Stimulated activated CD8-positive, alpha-beta memory T cell treated with anti-CD3 and anti-CD28 coated beads, Interleukin-2, amount 100 ng/mL, for 48 hours (primary cell): ENCODE measurements around the gene ABCD3.

Experiments used
- DNase-seq, 2 donors: peaks; one replicate each; pipeline ENCODE4 v3.0.0-alpha.2; 2020; ENCODE audit warnings: low read depth in 2 of 2

Gene ABCD3

DNA sequence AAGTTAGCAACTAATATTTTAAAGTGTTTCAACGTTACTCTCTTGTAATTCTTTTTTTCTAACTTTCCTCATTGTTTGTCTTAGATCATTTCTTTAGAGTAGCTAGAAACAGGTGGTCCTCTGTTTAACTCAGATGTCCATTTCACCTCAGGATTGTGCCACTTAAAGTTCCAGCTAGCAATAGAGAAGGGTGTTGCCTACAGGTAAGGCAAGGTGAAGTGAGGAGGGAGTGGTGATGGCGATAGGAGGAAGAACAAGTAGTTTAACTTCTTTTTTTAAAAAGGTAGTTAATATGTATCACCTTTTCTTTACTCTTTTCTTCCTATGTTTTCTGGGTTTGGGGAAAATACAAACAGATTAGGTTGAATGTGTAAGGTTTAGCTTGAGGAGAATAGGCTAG, 44.4 kb downstream of the ABCD3 start:
- DNase-seq: no peak

DNA sequence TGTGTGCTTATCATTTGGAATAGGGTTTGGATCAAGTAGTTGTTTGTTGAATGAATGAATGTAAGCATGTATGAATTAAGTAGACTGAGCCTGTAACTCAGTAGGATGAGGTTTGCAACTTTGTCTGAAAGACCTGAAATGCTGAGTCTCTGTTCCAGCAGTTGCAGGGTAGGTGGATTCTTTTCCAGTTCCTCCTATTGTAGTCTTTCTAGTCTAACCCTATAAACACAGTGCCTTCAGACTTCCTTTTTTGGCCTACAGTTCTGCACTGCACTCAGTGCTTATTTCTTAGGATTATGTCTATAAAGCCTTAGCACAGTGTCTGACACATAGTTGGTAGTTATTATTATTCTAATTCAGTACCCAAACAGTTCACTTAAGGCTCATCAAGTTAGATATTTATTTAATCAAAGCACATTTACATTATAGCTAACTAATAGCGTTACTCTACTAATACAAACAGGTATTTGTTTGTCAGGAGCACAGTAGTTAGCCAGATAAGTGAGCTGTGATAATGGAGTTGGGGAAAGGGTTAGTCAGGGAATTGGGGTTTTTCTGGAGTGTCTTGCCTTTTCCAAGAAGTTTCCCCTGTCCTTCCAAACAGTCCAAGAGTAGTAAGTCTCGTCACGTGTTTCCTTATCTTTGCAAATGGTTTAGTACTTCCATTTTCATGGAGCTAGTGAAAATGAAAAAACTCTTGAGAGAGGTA, 45.0 kb downstream of the ABCD3 start:
- no peak for DNase-seq

DNA sequence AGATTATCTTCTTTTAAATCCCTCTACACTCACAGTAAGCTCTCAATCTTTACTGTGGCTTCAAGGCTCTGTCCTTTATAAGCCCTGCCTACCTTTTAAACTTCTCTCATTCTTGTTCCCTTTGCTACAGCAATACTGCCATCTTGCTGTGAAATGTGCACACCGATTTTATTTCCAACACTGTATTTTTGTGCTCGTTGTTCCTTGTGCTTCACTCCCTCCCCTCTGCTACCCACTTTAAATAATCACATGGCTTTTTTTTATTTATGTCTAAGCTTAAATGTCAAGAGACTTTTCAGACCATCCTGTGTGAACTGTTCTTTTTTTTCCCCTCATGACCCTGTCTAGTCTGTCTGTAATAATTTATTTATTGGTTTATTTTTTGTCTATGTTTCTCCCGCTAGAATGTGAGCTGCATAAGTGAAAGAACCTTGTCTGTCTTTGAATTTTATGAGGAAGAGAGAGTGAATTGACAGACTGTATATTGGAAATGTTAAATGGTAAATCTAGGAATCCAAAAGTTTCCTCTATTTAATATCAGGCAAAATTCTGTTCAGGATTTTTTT, 45.7 kb downstream of the ABCD3 start:
- no peak for DNase-seq

DNA sequence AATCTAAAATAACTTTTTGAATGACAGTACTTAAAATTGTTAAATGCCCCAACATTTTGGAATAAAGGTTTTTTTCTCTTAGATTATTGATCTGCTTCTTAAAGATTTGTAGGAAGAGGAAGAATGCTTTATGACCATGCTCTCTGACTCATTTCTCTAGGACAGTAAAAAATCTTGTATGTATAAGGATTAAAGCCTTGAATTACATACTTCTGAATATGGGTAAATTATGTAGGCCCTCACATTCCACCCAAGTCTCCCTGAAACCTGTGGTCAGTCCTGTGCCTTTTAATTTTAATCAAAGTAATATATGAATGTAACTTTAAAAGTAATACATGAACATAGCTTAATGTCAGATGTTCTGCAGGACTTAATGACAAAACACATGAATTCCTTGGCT, 50.5 kb downstream of the ABCD3 start:
- no peak for DNase-seq

DNA sequence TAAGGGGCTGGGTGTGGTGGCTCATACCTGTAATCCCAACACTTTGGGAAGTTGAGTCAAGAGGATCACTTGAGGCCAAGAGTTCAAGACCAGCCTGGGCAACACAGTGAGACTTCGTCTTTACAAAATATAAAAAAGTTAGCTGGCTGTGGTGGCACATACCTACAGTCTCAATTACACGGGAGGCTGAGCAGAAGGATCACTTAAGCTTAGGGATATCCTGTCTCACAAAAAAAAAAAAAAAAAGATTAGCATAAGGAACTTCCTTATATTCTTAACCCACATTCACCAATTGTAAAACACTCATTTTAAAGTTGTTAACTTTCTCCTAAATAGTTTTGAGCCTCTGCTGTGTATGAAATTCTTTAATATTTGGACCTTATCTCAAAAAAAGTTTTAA, 53.1 kb downstream of the ABCD3 start:
- DNase-seq: no peak

DNA sequence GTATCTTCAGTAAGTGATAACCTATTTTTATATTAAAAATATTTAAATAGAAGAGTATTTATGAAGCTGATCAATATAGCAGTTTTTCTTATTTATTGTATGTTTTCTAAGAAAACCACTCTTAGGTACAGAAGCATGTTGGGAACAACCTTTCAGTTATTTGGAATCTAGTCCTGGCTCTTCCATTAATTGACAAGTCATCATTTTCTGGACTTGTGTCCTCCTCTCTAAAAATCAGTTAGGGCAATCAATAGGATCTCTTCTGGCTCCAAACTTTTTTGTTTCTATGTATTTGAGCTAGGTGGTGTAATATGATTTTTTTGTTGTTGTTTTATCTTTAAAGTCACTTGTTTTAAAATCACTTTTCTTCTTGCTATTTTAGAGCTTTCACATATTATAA, 57.0 kb downstream of the ABCD3 start:
- no peak for DNase-seq

DNA sequence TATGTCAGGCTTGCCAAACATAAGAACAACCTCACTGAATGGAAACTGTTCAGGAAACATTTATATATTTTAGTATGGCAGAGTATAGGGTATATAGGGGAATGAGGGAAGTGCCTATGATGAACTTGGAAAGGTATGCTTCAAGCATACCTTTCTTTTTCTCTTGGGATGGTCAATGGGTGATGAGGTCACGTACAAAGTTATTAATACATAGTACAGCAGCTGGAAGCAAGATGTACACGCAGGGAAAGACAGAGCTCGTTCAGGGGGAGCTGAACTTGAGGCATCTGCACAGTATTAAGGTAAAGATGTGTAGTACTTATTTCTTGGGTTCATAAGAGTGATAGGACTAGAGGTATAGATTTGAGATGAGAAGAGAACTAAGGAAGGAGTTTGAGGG, 61.5 kb downstream of the ABCD3 start:
- no peak for DNase-seq

DNA sequence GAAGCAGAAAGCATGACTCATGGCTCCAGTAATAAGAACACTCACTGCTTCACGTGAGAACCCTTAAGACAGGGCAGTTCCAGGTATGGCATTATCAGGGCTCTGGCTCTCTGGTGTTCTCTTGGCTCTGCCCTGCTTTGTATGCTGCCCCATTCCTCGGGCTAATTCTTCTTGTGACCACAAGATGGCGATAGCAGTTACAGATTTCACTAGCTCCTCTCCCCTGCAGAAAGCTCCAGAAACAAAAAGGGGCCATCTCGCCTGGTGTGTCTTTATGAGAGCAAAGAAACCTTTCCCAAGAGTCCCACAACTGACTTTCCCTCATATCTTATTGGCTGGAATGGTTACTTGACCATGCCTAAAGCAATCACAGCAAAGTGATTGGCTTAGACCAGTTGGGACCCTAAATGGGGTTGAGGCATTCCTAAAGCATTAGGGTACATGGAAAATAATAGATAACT, 63.3 kb downstream of the ABCD3 start:
- peak in 1 of 2 donors; percentile 1 for DNase-seq

DNA sequence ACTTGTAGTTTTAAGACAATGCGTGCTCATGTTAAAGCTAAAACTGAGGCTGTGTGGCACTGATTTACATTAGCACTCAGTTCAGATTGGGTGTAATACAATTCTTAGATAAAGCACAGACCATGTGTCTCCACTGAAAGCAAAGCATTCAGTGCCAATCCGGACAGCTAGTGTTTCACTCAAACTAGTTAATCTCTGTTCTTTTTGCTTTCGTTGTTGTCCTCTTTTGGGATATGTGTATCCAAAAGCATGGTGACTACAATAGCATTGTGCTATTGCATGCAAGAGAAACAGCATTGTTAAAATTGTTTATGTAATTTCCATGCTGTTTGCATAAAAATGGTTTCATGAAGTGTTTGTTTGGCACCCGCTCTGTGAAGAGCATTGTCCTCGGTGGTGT, 68.8 kb downstream of the ABCD3 start:
- DNase-seq: no peak

DNA sequence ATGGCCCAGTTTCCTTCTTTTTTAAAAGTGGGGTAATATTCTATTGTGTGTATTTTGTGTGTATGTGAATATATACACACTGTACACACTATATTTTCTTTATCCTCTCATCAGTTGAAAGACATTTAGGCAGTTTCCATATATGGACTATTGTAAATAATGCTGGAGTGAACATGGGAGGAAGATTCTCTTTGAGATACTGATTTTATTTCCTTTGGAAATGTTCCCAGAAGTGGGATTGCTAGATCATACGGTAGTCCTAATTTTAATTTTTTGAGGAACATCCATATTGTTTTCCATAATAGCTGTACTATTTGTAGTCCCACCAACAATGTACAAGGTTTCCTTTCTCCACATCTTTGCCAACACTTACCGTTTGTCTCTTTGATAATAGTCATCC, 72.4 kb downstream of the ABCD3 start:
- no peak for DNase-seq

DNA sequence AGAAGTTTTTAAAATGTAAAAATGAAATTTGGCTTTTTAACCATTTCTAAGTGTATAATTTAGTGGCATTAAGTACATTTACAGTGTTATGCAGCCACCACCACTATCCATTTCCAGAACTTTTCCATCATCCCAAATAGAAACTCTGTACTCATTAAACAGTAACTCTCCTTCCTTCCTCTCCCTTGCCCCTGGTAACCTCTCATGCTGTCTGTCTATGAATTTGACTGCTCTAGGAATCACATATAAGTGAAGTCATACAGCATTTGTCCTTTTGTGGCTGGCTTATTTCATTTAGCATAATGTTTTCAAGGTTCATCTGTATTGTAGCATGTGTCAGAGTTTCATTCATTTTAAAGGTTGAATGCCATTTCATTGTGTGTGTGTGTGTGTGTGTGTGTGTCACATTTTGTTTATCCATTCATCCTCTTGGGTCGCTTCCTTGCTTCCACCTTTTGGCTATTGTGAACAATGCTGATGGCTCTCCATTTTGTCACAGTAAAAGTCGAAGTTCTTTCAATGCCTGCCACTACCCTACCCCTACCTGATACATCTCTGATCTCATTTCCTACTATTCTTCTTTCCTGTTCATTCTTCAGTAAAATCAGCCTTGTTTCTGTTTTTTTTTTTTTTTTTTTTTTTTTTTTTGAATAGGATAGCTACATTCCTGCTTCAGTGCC, 78.0 kb downstream of the ABCD3 start:
- no peak for DNase-seq

DNA sequence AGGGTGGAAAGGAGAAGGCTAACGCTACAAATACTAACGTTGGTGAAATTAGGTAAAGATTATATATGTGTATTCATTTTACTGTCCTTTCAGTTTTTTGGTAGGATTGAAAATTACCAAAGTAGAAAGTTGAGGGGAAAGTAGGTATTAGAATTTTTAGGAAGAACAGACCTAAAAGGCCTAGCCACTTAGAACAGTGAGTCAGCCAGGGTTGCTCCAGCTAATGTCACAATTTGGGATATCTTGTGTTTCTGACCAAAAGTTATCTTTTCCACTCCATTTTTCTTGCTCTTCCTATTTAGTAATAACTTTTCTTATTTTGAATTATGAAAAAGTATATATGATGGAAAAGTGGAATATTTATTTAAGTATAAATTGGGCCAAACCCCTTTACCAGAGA, 83.2 kb downstream of the ABCD3 start:
- no peak for DNase-seq

DNA sequence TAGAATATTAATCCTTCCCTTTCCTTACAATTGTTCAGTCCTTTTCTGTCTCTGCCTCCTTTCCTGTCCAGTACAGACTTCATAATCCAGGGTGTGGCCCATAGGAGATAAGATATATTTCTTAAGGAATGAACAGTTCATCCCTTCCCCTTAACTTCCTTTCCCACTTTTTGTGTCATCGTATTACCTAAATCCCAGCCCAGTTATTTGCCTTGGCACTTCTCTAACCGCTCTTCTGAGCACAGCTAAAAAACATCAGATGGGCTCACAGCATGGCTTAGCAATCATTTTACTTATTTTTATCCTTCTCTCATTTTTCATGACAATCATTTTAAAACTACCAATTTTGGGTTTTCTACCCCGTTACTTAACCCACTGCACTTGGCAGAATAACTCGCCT, 83.7 kb downstream of the ABCD3 start:
- DNase-seq: no peak

DNA sequence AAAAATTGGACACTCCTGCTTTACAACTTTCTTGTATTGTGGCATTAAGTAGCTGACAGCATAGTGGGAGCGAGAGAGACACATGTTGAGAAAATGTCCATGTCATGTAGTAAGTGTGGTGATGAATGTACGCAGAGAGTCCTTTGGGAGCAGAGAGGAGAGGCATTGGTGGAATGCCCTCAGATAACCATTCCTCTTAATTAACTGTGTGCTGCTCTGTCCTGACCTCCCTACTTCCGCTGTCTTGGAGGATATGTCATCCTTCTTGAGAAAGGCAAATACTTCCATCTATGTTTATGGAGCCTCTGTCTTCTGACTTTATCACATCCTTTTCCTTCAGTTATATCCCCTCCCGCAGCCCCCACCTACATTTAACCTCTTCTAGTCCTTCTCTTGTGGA, 85.0 kb downstream of the ABCD3 start:
- DNase-seq: no peak

DNA sequence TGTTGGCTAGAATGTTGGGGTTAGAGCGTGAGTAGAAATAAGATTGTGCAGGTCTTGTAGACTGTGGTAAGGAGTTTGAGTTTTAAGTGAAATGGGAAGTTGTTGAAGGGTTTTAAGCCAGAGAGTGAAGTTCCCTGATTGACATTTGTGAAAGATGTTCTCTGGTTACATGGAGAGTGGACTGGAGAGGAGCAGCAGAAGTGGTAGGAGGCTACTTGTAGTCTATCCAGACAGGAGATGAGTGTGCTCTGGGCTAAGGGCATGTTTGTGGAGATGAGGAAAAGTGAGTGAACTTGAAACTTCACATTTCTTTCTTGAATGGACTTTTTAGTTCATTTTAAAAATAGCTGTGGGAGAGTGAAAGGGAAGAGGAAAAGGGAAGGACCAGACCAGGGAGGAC, 86.4 kb downstream of the ABCD3 start:
- DNase-seq: no peak

DNA sequence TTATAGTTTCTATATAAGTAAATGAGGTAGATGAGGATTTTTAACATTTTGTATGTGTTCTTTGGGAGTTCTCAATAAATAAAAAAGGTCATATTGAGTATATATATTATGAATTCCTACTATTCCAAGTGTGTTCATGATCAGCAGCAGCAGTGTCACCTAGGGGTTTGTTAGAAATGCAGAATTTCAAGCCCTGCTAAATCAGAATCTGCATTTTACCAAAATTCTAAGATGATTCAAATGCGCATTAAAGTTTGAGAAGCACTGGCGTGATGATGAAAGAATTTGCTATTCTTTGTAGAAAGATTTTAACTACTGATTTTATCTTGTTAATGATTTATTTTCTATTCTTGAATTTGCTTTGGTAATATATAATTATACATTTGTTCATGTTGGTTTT, 94.6 kb downstream of the ABCD3 start:
- no peak for DNase-seq

DNA sequence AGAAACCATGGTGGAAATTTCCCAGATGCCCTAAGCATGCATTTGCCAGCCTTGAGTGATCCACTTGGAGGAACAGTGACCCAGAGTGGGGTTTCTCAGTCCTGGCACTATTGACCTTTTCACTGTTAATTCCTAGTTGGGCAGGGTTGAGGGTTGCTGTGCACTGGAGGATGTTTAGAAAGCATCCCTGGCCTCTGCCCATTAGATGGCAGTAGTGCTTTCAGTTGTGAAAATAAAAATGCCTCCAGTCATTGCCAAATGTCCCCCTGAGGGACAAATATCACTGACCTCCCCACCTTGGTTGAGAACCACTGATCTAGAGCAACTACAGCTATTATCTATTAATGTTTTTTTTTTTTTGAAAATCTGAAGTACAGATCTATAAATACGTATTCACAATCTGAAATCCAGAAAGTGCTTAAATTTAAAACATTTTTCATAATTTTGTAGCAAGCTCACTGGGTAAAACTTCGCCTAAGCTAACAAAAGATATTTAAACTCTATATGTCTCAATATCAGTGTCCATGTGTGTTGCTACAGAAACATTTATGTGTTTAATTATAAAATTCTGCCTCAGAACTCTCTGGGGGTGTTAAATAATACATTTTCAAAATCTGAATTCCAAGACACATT, 96.0 kb downstream of the ABCD3 start:
- DNase-seq: no peak

DNA sequence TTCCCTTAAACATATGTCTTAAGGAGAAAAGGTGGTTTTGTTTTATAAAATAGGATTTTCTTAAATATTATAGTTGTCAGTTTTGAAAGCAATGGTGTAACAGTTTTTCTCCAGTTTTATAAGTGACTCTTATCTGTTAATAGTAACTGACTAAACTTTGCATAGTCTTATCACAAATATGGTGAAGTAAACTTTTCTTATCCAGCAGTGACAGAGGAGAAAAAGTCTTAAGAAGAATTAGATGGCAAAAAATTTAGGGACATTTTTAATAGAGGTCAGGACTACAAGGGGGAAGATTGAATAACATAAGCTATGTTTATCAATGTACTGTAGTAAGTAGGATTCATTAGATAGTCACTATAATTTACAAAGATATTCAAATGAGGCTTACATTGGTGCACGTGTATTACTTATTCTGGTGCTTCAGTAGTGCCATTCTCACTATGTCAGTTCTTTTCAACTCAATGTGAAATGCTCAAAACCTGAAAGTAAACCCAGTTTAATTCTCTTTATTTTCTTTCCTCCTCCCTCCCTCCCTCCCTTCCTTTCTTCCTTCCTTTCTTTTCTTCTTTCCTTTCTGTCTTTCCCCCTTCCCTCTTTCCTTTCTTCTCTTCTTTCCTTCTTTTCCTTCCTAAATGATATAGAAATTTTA, 97.2 kb downstream of the ABCD3 start:
- DNase-seq: no peak

DNA sequence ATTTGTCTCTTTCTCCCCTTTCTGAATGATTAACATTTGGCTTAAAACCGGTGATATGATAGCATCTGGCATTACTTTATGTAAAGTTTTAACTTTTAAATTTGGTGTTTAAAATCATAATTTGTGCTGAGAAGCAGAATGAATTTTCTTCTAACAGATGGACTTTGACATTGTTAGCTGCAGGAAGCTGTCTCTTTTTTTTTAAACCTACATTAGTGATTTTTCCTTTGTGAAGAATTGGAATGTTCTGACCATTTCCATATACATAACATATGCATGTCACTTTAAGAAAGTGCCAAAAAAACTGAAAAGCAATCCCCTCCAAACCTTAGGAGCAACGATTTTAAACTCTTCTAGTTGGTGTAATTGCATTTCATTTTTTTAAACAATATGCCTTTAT, 101.2 kb downstream of the ABCD3 start:
- DNase-seq: no peak

DNA sequence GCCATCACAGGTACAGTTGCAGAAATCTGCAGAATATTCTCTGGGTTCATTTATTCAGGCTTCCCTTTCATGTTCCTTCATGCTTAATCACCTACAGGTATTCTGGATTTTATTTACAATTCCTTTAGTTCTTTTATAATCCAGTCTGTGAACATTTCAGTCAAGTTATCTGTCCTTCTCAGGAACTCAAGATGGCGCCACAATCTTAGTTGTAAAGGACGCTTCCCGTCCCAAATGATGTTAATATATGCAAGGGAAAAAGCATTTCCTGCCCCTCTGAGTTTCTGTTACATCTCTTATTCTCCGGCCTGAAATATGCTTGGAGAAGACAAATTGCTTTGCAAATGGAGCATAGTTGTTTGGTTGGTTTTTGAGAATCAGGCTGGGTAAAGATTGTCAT, 104.1 kb downstream of the ABCD3 start:
- DNase-seq: no peak

DNA sequence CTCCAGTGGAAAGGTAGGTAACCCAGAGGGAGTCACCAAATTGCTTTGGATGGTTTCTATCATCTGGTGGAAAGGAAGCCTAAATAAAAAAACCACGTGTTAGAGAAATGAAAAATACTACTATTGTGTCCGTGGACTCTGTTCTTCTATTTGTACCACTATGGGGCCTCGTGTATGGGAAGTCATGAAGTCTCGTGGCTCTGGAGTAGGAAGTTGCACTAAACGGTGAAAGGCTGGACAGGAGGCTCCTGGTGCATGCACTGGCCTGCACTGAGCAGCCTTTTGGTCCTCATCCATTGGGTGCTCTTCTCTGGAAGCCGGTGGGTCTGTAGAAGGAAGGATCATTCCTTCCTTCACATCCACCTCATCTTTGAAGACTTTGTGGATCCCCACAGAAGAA, 106.3 kb downstream of the ABCD3 start:
- DNase-seq: no peak
